ENCODE measurements around the gene TSSK6.

- TF ChIP-seq CTCF (IDR thresholded peaks at IDR 0.05) (no peak), POLR2A (IDR thresholded peaks at IDR 0.05) (no peak)
Observed at GRCh38 chr19:19525611-19526380, 10.4 kb upstream of the TSSK6 start.
